Measurements from ENCODE around the gene ZNF599.

The ZNF599 gene

DNA sequence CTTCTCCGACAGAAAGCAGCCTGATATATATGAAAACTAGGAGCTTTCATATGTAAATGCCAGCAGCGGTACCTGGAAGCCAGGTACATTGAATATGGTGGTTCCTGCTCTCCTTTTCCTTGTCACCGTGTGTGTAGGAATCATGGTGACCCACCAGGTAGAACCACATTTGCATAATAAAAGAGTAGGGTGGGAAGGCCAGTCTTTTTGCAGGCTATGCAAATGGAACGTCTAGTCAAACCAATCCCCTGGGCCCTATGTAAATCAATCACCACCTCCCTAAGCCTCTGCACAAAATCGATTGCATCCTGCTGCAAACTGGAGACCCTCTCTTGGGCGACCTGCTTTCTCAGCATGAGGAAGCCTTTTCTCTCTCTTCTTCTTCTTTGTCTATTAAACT, 61.1 kb downstream of the ZNF599 start:
- no peak for DNase-seq (ENCODE audit: low spot score)

More for the DNA sequence above, 61.1 kb downstream of the ZNF599 start:
- TF ChIP-seq, protein P1, sequence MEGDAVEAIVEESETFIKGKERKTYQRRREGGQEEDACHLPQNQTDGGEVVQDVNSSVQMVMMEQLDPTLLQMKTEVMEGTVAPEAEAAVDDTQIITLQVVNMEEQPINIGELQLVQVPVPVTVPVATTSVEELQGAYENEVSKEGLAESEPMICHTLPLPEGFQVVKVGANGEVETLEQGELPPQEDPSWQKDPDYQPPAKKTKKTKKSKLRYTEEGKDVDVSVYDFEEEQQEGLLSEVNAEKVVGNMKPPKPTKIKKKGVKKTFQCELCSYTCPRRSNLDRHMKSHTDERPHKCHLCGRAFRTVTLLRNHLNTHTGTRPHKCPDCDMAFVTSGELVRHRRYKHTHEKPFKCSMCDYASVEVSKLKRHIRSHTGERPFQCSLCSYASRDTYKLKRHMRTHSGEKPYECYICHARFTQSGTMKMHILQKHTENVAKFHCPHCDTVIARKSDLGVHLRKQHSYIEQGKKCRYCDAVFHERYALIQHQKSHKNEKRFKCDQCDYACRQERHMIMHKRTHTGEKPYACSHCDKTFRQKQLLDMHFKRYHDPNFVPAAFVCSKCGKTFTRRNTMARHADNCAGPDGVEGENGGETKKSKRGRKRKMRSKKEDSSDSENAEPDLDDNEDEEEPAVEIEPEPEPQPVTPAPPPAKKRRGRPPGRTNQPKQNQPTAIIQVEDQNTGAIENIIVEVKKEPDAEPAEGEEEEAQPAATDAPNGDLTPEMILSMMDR (IDR thresholded peaks at IDR 0.05; ENCODE audit: poor library complexity, severe bottlenecking): no peak
- Histone ChIP-seq H3K4me3 (ENCODE audit: severe bottlenecking) (no peak overlapping the region), H3K27me3 (ENCODE audit: insufficient read depth, poor library complexity, severe bottlenecking) (no peaks in the 10 kb centered on the region), H3K27ac (ENCODE audit: poor library complexity, severe bottlenecking) (no peak overlapping the region), H3K9me3 (ENCODE audit: severe bottlenecking) (peaks cover 4% of the 10 kb centered on the region), H3K4me1 (ENCODE audit: insufficient read depth, poor library complexity, severe bottlenecking) (no peaks in the 10 kb centered on the region), H3K36me3 (ENCODE audit: low read depth) (no peaks in the 10 kb centered on the region)
- ATAC-seq (ENCODE audit: low read depth): no peak

Measured in RWPE2 (cell line).